ENCODE measurements around the gene TLX2.

Gene TLX2

GRCh38 chr2:74524005-74524404, 9.8 kb downstream of the TLX2 start:
- DNase-seq (ENCODE audit: low read depth in 1 of 2, low spot score in 1 of 2), result no peak
- Histone ChIP-seq H3K27me3 (ENCODE audit: insufficient read depth, poor library complexity, severe bottlenecking) (peaks cover 7% of the 10 kb centered on the region), H3K4me3 (replicated peaks; ENCODE audit: insufficient read depth, low read length) (no peak overlapping the region), H3K27ac (replicated peaks) (no peak overlapping the region)
- TF ChIP-seq GABPA (IDR thresholded peaks at IDR 0.05; ENCODE audit: low read depth) (no peak), SPI1 (IDR thresholded peaks at IDR 0.05; ENCODE audit: borderline replicate concordance, low read depth) (no peak), POLR2AphosphoS5 (IDR thresholded peaks at IDR 0.05; ENCODE audit: low read depth) (no peak), CTCF (IDR thresholded peaks at IDR 0.05; ENCODE audit: insufficient read depth, low read length) (no peak), REST (IDR thresholded peaks at IDR 0.05; ENCODE audit: insufficient replicate concordance, low read depth) (no peak)

GRCh38 chr2:74524955-74525716, 10.9 kb downstream of the TLX2 start:
- DNase-seq (ENCODE audit: low read depth in 1 of 2, low spot score in 1 of 2), result no peak
- H3K4me3 ChIP-seq (replicated peaks; ENCODE audit: insufficient read depth, low read length), result no peak overlapping the region
- TF ChIP-seq GABPA (IDR thresholded peaks at IDR 0.05; ENCODE audit: low read depth) (no peak), CTCF (IDR thresholded peaks at IDR 0.05; ENCODE audit: insufficient read depth, low read length) (no peak), POLR2AphosphoS5 (IDR thresholded peaks at IDR 0.05; ENCODE audit: low read depth) (no peak), SPI1 (IDR thresholded peaks at IDR 0.05; ENCODE audit: borderline replicate concordance, low read depth) (no peak), REST (IDR thresholded peaks at IDR 0.05; ENCODE audit: insufficient replicate concordance, low read depth) (no peak)

GRCh38 chr2:74525717-74526648, 11.7 kb downstream of the TLX2 start, which contains the start of gene DQX1:
DQX1 (minus strand) TSS chr2:74526231; CDS start chr2:74525729, 502 bp downstream.
- Histone ChIP-seq H3K4me3 (replicated peaks; ENCODE audit: insufficient read depth, low read length) (no peak within 1 kb of the TSS), H3K27ac (replicated peaks) (no peak within 1 kb of the TSS), H3K27me3 (ENCODE audit: insufficient read depth, poor library complexity, severe bottlenecking) (no peaks in the 10 kb centered on the region)
- peak; percentile 59 to 81 for DNase-seq (ENCODE audit: low read depth in 1 of 2, low spot score in 1 of 2)
- no peak for TF ChIP-seq CTCF (IDR thresholded peaks at IDR 0.05; ENCODE audit: insufficient read depth, low read length)
- TF ChIP-seq GABPA (IDR thresholded peaks at IDR 0.05; ENCODE audit: low read depth), result no peak
- TF ChIP-seq REST (IDR thresholded peaks at IDR 0.05; ENCODE audit: insufficient replicate concordance, low read depth), result no peak
- TF ChIP-seq POLR2AphosphoS5 (IDR thresholded peaks at IDR 0.05; ENCODE audit: low read depth), result peak; percentile 37; the same call in 1 of the 2 replicates
- peak; percentile 91 for TF ChIP-seq SPI1 (IDR thresholded peaks at IDR 0.05; ENCODE audit: borderline replicate concordance, low read depth)

More at GRCh38 chr2:74524955-74525716, 10.9 kb downstream of the TLX2 start:
- Histone ChIP-seq H3K27ac (replicated peaks) (no peak overlapping the region), H3K27me3 (ENCODE audit: insufficient read depth, poor library complexity, severe bottlenecking) (no peaks in the 10 kb centered on the region)

Data from HL-60 (cell line).